ENCODE measurements around the gene NODAL.

- no peak for TF ChIP-seq CREB5 (CRISPR knock-in tag; IDR thresholded peaks at IDR 0.05; ENCODE audit: low read depth)
- TF ChIP-seq PATZ1 (CRISPR knock-in tag; IDR thresholded peaks at IDR 0.05; ENCODE audit: borderline replicate concordance), result no peak
- TF ChIP-seq OSR1 (CRISPR knock-in tag; IDR thresholded peaks at IDR 0.05), result no peak
- TF ChIP-seq ARNTL (CRISPR knock-in tag; IDR thresholded peaks at IDR 0.05; ENCODE audit: borderline replicate concordance, low read depth), result no peak
- no peak for TF ChIP-seq ESRRG (CRISPR knock-in tag; IDR thresholded peaks at IDR 0.05)
- no peak for TF ChIP-seq BACH2 (CRISPR knock-in tag; IDR thresholded peaks at IDR 0.05; ENCODE audit: borderline replicate concordance)
These were observed 37.9 kb downstream of the NODAL start for GRCh38 chr10:70403483-70404035.

All from SK-N-SH treated with all-trans-retinoic acid at 6 μM for 48 hours (cell line).